Tibial nerve (tissue), 4 donors: ENCODE results near the gene KATNB1. TPM values are rescaled to one million over a fixed set of nuclear protein-coding genes. Genes with fewer than 3 reads are reported as not detected.

Experiments used
- DNase-seq, 2 donors: peaks; one replicate each; pipeline ENCODE4 v3.0.0-alpha.2; 2019; ENCODE audit warnings: low spot score in 2 of 2
- H3K27ac ChIP-seq, 4 donors: fragments of 200-600 bp; sonication (generic) in 3 of 4; one replicate each; pipeline ENCODE4 v1.5.1; 2017 to 2019; ENCODE audit warnings: mild to moderate bottlenecking in 1 of 4
- H3K27me3 ChIP-seq, 2 donors: fragments of 200-600 bp; sonication (generic) in 1 of 2; one replicate each; pipeline versions ENCODE4 v1.5.1 to v1.6.0; 2017 to 2019
- H3K36me3 ChIP-seq, 3 donors: fragments of 200-600 bp; sonication (generic); one replicate each; pipeline ENCODE4 v1.5.1; 2018 to 2019
- H3K4me1 ChIP-seq, 4 donors: fragments of 200-600 bp; sonication (generic) in 3 of 4; one replicate each; pipeline ENCODE4 v1.5.1; 2017 to 2019
- H3K4me3 ChIP-seq, 4 donors: fragments of 200-600 bp; sonication (generic) in 3 of 4; one replicate each; pipeline ENCODE4 v1.5.1; 2017 to 2019; ENCODE audit warnings: mild to moderate bottlenecking in 1 of 4, moderate library complexity in 1 of 4
- H3K9me3 ChIP-seq, 4 donors: fragments of 200-600 bp; sonication (generic) in 3 of 4; one replicate each; pipeline ENCODE4 v1.5.1; 2017 to 2019
- EP300 ChIP-seq, 2 donors: sonication (generic); formaldehyde crosslinking; IDR thresholded peaks; one replicate each; pipeline ENCODE4 v1.6.1; 2017; ENCODE audit warnings: antibody characterized with exemption in 2 of 2, mild to moderate bottlenecking in 1 of 2
- POLR2A ChIP-seq, 2 donors: fragments of 450-650 bp; IDR thresholded peaks; one replicate each; pipeline ENCODE4 v1.6.1; 2017; ENCODE audit warnings: antibody characterized with exemption in 2 of 2, mild to moderate bottlenecking in 2 of 2, moderate library complexity in 2 of 2
- WGBS, 2 donors: methylation state at CpG; one replicate each; pipeline ENCODE4 v1.1.5; 2018; 5-methylcytosine and 5-hydroxymethylcytosine counted together
- total RNA-seq, 4 donors: library from RNA; depleted of rRNA; stranded (reverse); fragments of >200 nt; gene quantifications; one replicate each; pipeline ENCODE4 v1.1.0, GENCODE V29; 2016
- TF ChIP-seq, protein P1 (sequence below), 5 experiments: fragments of 200-600 bp in 3 of 5; fragments of 450-650 bp in 2 of 5; sonication (generic) in 3 of 5; IDR thresholded peaks; one replicate each; pipeline ENCODE4 v1.5.1; 2016 to 2019; ENCODE audit warnings: antibody characterized with exemption in 5 of 5, mild to moderate bottlenecking in 3 of 5, moderate library complexity in 2 of 5

Gene KATNB1
- total RNA-seq, 4 donors from 2014 or later = 21.0 to 36.8 (median 27.5) TPM

DNA sequence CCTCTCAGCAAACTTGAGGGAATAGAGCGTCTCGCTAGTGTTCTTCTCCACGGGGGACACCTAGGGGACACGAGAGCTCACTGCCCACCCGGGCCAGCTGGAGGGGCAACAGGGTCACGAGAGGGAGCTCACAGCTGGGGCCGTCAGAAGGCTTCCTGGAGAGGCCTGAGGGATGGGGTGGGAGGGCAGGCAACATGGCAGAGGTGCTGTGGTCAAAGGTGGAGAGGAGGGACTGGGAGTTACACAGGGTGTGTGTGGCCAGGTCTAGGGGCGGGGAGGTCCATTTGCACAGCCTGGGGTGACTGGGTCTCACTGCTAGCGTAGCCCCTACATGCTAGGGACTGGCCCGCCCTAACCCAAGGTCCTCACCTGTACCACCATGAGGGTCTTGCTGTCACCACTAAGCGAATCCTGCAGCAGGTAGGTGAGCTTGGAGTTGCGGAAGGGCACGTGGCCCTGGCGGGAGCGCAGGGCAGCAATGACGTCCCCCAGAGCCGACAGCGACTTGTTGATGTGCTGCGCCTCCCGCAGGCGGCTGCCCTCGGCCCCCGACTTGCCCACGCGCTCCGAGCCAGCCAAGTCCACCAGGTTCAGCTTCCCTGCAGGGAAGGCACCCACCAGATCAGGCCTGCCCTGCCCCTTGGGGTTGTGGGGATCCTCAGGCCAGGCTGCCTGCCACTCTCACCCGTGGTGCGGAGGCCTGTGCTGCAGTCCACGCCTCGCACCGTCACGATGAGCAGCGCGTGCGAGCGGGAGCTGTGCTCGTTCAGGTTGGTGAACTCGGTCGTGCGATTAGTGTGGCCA lies 25.0 kb downstream of the KATNB1 start:
- TF ChIP-seq EP300 (IDR thresholded peaks at IDR 0.05) (no peak), POLR2A (IDR thresholded peaks at IDR 0.05) (no peak)
- TF ChIP-seq, protein P1, sequence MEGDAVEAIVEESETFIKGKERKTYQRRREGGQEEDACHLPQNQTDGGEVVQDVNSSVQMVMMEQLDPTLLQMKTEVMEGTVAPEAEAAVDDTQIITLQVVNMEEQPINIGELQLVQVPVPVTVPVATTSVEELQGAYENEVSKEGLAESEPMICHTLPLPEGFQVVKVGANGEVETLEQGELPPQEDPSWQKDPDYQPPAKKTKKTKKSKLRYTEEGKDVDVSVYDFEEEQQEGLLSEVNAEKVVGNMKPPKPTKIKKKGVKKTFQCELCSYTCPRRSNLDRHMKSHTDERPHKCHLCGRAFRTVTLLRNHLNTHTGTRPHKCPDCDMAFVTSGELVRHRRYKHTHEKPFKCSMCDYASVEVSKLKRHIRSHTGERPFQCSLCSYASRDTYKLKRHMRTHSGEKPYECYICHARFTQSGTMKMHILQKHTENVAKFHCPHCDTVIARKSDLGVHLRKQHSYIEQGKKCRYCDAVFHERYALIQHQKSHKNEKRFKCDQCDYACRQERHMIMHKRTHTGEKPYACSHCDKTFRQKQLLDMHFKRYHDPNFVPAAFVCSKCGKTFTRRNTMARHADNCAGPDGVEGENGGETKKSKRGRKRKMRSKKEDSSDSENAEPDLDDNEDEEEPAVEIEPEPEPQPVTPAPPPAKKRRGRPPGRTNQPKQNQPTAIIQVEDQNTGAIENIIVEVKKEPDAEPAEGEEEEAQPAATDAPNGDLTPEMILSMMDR (IDR thresholded peaks at IDR 0.05) = no peak
- Histone ChIP-seq H3K4me3 (no peak overlapping the region), H3K27ac (no peak overlapping the region), H3K27me3 (no peaks in the 10 kb centered on the region), H3K36me3 (peaks cover 0 to 93% (median 0%) of the 10 kb centered on the region in 3 donors), H3K4me1 (peaks cover 0 to 31% (median 1%) of the 10 kb centered on the region in 4 donors), H3K9me3 (no peaks in the 10 kb centered on the region)
- 82 to 87% methylated on average over 37 to 40 of the region's 40 CpGs for WGBS, 2 donors
- DNase-seq = no peak

DNA sequence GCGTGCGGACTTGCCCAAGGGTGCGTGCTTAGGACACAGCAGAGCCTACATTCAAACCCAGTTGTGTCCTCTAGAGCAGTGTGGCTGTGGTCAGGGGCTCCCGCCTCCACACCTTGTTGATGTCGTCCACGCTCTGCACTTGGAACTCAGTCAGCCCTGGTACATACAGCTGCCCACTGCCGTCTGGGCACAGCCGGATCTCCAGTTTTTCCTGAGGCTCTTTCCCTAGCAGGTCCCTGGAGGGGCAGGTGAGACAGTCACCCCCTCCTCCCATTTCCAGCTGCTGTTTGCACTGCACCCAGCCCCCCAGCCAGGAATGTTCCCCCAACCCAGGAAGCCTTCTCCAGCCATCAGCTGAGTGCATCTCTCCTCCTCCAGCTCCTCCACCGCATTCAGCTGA lies 25.7 kb downstream of the KATNB1 start:
- Histone ChIP-seq H3K4me1 (peaks cover 0 to 30% (median 1%) of the 10 kb centered on the region in 4 donors), H3K9me3 (no peaks in the 10 kb centered on the region), H3K4me3 (no peak overlapping the region), H3K36me3 (peaks cover 0 to 93% (median 0%) of the 10 kb centered on the region in 3 donors), H3K27me3 (no peaks in the 10 kb centered on the region), H3K27ac (no peak overlapping the region)
- DNase-seq = no peak
- no peak for TF ChIP-seq POLR2A (IDR thresholded peaks at IDR 0.05)
- TF ChIP-seq, protein P1 (IDR thresholded peaks at IDR 0.05) = no peak
- TF ChIP-seq EP300 (IDR thresholded peaks at IDR 0.05) = no peak
- 77 to 83% methylated on average over 9 of the region's 9 CpGs for WGBS, 2 donors

DNA sequence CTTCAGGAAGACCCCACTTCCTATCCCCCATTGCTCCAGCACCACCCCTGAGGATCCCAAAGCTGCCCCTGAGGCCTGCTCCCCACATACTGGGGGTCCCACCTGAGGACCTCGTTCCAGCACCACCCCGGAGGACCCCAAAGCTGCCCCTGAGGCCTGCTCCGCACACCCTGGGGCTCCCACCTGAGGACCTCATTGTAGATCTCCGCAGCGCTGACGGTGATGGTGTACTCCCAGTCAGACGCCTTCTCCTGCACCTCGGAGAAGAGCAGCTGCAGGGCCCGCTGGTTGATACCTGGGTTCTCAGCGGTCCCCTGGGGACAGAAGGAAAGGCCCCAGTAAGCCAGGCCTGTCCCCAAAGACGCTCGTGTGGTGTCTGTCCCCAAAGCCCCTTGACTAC lies 26.4 kb downstream of the KATNB1 start:
- H3K9me3 ChIP-seq = no peaks in the 10 kb centered on the region
- no peaks in the 10 kb centered on the region for H3K27me3 ChIP-seq
- WGBS, 2 donors = 90 to 94% methylated on average over 10 to 12 of the region's 12 CpGs
- peaks cover 0 to 94% (median 0%) of the 10 kb centered on the region in 3 donors for H3K36me3 ChIP-seq
- no peak overlapping the region for H3K4me3 ChIP-seq
- no peak for DNase-seq
- TF ChIP-seq, protein P1 (IDR thresholded peaks at IDR 0.05) = no peak
- TF ChIP-seq EP300 (IDR thresholded peaks at IDR 0.05) (no peak), POLR2A (IDR thresholded peaks at IDR 0.05) (no peak)
- H3K27ac ChIP-seq = no peak overlapping the region
- peaks cover 0 to 23% (median 1%) of the 10 kb centered on the region in 4 donors for H3K4me1 ChIP-seq

DNA sequence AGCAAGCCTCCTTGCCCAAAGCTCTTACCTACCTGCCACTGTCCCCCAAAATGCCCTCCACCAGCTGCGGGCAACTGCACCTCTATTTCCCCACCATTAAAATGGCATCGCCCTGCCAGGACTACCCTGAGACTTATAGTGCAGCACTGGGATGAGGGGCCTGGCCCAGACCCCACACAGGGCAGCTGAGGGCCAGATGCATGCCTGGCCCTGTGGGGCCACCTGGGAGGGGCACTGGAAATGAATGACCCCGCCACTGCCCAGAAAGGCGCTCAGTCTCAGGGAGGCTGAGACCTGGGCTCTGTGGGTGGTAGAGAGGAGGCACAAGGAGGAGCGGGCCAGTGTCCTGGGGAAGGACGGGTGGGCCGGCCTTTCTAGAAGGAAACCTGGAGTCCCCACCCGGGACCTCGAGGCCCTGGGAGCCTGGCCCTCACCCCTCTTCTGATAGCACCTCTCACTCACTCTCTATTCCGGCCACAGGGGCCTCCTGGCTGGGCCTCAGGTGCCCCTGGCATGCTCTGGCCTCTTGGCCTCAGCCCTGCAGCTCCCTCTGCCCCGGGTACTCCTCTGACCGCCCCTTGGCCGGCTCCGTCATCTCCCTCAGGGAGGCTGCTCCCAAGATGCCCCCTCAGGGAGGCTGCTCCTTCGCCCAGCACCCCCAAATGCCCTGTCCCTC lies 26.9 kb downstream of the KATNB1 start:
- TF ChIP-seq POLR2A (IDR thresholded peaks at IDR 0.05) = no peak
- no peak for TF ChIP-seq EP300 (IDR thresholded peaks at IDR 0.05)
- TF ChIP-seq, protein P1 (IDR thresholded peaks at IDR 0.05) = no peak
- 73 to 76% methylated on average over 13 to 15 of the region's 15 CpGs for WGBS, 2 donors
- Histone ChIP-seq H3K4me3 (no peak overlapping the region), H3K27me3 (no peaks in the 10 kb centered on the region), H3K4me1 (peaks cover 0 to 18% (median under 1%) of the 10 kb centered on the region in 4 donors), H3K27ac (no peak overlapping the region), H3K36me3 (peaks cover 0 to 98% (median 0%) of the 10 kb centered on the region in 3 donors), H3K9me3 (no peaks in the 10 kb centered on the region)
- DNase-seq = no peak
